MCF 10A (cell line): ENCODE results near the gene FBXO44. TPM values are rescaled to one million over a fixed set of nuclear protein-coding genes. Genes with fewer than 3 reads are reported as not detected.

Experiments used
- BruUV-seq: library from RNA; stranded (reverse); fragments of 400-500 nt; replicated peaks from 2 replicates; lab custom pipeline; 2021; lab: Mats Ljungman, UMichigan
- CTCF ChIA-PET: fragments of 300-600 bp; sonication (Branson Sonifier 250); formaldehyde crosslinking; extraction: SDS; loops from one replicate; lab custom pipeline; 2021; ENCODE audit warnings: antibody characterized with exemption, inconsistent platforms; lab: Yijun Ruan, JAX
- POLR2A ChIA-PET: fragments of 300-600, 350-650 bp; sonication (Branson Sonifier 250); formaldehyde crosslinking; extraction: SDS; loops from one replicate; lab custom pipeline; 2020; ENCODE audit warnings: antibody characterized with exemption, inconsistent platforms; lab: Yijun Ruan, JAX
- DNase-seq: peaks from one replicate; pipeline ENCODE4 v3.0.0-alpha.2; 2018; ENCODE audit not compliant: unreplicated experiment
- H3K27ac Mint-ChIP-seq: one replicate; pipeline ENCODE4 v1.8.0; 2022; ENCODE audit warnings: mild to moderate bottlenecking, low read depth, mixed read lengths; ENCODE audit not compliant: unreplicated experiment
- H3K27me3 Mint-ChIP-seq: one replicate; pipeline ENCODE4 v1.8.0; 2022; ENCODE audit warnings: mixed read lengths; ENCODE audit not compliant: insufficient read depth, unreplicated experiment
- H3K36me3 Mint-ChIP-seq: one replicate; pipeline ENCODE4 v1.8.0; 2022; ENCODE audit warnings: mild to moderate bottlenecking, moderate library complexity, mixed read lengths; ENCODE audit not compliant: insufficient read depth, unreplicated experiment
- H3K4me1 Mint-ChIP-seq: one replicate; pipeline ENCODE4 v1.8.0; 2022; ENCODE audit warnings: mixed read lengths; ENCODE audit not compliant: insufficient read depth, unreplicated experiment
- H3K4me3 Mint-ChIP-seq: one replicate; pipeline ENCODE4 v1.8.0; 2022; ENCODE audit warnings: mild to moderate bottlenecking, moderate library complexity, mixed read lengths; ENCODE audit not compliant: unreplicated experiment
- H3K9me3 Mint-ChIP-seq: one replicate; pipeline ENCODE4 v1.8.0; 2022; ENCODE audit warnings: mixed read lengths; ENCODE audit not compliant: unreplicated experiment
- CTCF ChIP-seq: fragments of 200-600 bp; IDR thresholded peaks from one replicate; pipeline ENCODE4 v1.8.0; 2022; ENCODE audit warnings: antibody characterized with exemption, mild to moderate bottlenecking; ENCODE audit not compliant: unreplicated experiment
- intact Hi-C: fragments of 100-400 bp; cut with micrococcal nuclease; formaldehyde crosslinking; loops from 2 replicates; pipeline ENCODE4 v1.14.1; 2022
- total RNA-seq: library from RNA; stranded (reverse); gene quantifications from 2 replicates; pipeline ENCODE4 v1.2.3, GENCODE V29; 2022

FBXO44 gene
- total RNA-seq, 1 experiment from 2014 or later, result 16.3 TPM

- H3K27me3 Mint-ChIP-seq, result peaks cover 11% of the 10 kb centered on the region
- no peaks in the 10 kb centered on the region for H3K36me3 Mint-ChIP-seq
- CTCF ChIA-PET, result no interaction called here
- H3K9me3 Mint-ChIP-seq, result no peaks in the 10 kb centered on the region
- peaks cover 5% of the 10 kb centered on the region for H3K4me1 Mint-ChIP-seq
- no TSS peak for BruUV-seq
- intact Hi-C loops, result no loop called here
- no peak for DNase-seq
- H3K27ac Mint-ChIP-seq, result no peak overlapping the region
- no peak overlapping the region for H3K4me3 Mint-ChIP-seq
- TF ChIP-seq CTCF, result no peak
- POLR2A ChIA-PET, result no interaction called here
Observed at GRCh38 chr1:11706292-11706691, 51.6 kb downstream of the FBXO44 start.

DNA sequence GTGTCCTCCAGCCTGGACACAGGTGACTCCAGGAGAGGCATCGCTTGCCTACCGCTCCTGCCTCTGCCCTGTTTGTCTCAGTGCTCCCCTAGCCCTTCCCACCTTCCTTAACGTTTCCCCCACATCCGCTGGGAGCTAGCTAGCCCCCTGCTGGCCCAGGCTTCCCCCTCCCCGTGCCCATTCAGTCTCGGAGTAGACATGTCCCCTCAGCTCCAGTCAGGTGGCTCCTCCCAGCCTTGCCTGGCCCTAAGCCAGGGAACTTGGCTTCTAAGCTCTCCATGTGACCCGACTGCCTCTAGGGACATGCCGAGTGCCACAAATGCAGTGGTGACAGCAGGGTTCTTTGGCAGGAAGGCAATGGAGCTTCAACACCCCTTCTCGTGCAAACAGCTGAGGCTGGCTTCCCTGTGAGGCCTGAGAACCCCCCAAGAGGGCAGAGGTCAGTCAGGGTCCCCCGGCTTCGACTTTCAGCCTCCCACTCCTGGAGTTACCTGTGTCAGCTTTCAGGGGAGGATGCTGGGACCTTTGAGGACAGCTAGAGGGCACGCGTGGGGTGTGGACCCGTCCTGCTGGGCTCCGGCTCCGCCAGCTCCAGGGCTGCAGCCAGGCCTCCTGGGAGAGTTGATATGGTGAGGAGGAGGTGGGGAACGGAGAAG, 53.1 kb downstream of the FBXO44 start:
- H3K9me3 Mint-ChIP-seq, result no peaks in the 10 kb centered on the region
- H3K4me1 Mint-ChIP-seq, result peaks cover 5% of the 10 kb centered on the region
- H3K27ac Mint-ChIP-seq, result no peak overlapping the region
- ChIA-PET POLR2A (interaction anchor here (0.7 kb wide), 2 partner anchors 17 to 83 kb away, joined by 3 read pairs; no protein-coding TSS in a partner anchor), CTCF (interaction anchor here (0.6 to 1.3 kb wide), 2 partner anchors 11 to 157 kb away, joined by 3 to 5 read pairs; no protein-coding TSS in a partner anchor)
- H3K4me3 Mint-ChIP-seq, result no peak overlapping the region
- no TSS peak for BruUV-seq
- TF ChIP-seq CTCF, result no peak
- intact Hi-C loops, result no loop called here
- peaks cover 11% of the 10 kb centered on the region for H3K27me3 Mint-ChIP-seq
- DNase-seq, result no peak
- no peaks in the 10 kb centered on the region for H3K36me3 Mint-ChIP-seq

- intact Hi-C loops, result no loop called here
- no peak for TF ChIP-seq CTCF
- no peaks in the 10 kb centered on the region for H3K36me3 Mint-ChIP-seq
Observed at GRCh38 chr1:11708554-11709350, 54.1 kb downstream of the FBXO44 start.

GRCh38 chr1:11711490-11711889, 56.8 kb downstream of the FBXO44 start:
- TF ChIP-seq CTCF, result no peak
- intact Hi-C loops, result no loop called here
- Mint-ChIP-seq H3K27me3 (peaks cover 11% of the 10 kb centered on the region), H3K4me3 (no peak overlapping the region), H3K36me3 (no peaks in the 10 kb centered on the region), H3K9me3 (no peaks in the 10 kb centered on the region), H3K27ac (no peak overlapping the region), H3K4me1 (peaks cover 5% of the 10 kb centered on the region)
- POLR2A ChIA-PET, result no interaction called here
- no TSS peak for BruUV-seq
- no peak for DNase-seq
- CTCF ChIA-PET, result interaction anchor here (0.9 to 1.2 kb wide), 3 partner anchors 12 to 56 kb away, joined by 3 to 4 read pairs (median 3); no protein-coding TSS in a partner anchor

More at GRCh38 chr1:11708554-11709350, 54.1 kb downstream of the FBXO44 start:
- ChIA-PET POLR2A (interaction anchor here (0.5 to 1.0 kb wide), 2 partner anchors 55 to 475 kb away, joined by 3 read pairs; partner anchors contain the start of gene FBXO2), CTCF (interaction anchor here (0.6 to 2.4 kb wide), 3 partner anchors 8 to 156 kb away, joined by 3 to 14 read pairs (median 4); no protein-coding TSS in a partner anchor)
- Mint-ChIP-seq H3K4me1 (peaks cover 5% of the 10 kb centered on the region), H3K4me3 (no peak overlapping the region), H3K27ac (no peak overlapping the region), H3K27me3 (peaks cover 11% of the 10 kb centered on the region), H3K9me3 (no peaks in the 10 kb centered on the region)
- no peak for DNase-seq
- BruUV-seq, result no TSS peak
